Muscle layer of duodenum (tissue), 2 donors: ENCODE data around the gene AFG3L2.
A peak's percentile ranks its signal among the peaks of the same experiment; 100 is the strongest.

Source experiments
- H3K27ac ChIP-seq: one replicate; pipeline ENCODE4 v1.7.0; 2013; ENCODE audit warnings: mild to moderate bottlenecking, low read length
- H3K27me3 ChIP-seq: one replicate; pipeline ENCODE4 v1.7.0; 2013; ENCODE audit warnings: low read depth, mild to moderate bottlenecking, control low read depth, low read length
- H3K36me3 ChIP-seq, 2 donors: one replicate each; pipeline ENCODE4 v1.7.0; 2013; ENCODE audit warnings: low read length in 2 of 2, control low read depth in 1 of 2, mild to moderate bottlenecking in 1 of 2; ENCODE audit not compliant: insufficient read depth in 2 of 2, control insufficient read depth in 1 of 2
- H3K4me1 ChIP-seq, 2 donors: one replicate each; pipeline ENCODE4 v1.7.0; 2013; ENCODE audit warnings: low read length in 2 of 2, mild to moderate bottlenecking in 2 of 2, control low read depth in 1 of 2, moderate library complexity in 1 of 2; ENCODE audit not compliant: insufficient read depth in 2 of 2, control insufficient read depth in 1 of 2
- H3K4me3 ChIP-seq, 2 donors: one replicate each; pipeline ENCODE4 v1.7.0; 2013; ENCODE audit warnings: low read length in 2 of 2, low read depth in 1 of 2, mild to moderate bottlenecking in 1 of 2
- H3K9me3 ChIP-seq, 2 donors: one replicate each; pipeline ENCODE4 v1.7.0; 2013; ENCODE audit warnings: low read length in 2 of 2, control low read depth in 1 of 2, mild to moderate bottlenecking in 1 of 2; ENCODE audit not compliant: control insufficient read depth in 1 of 2
- donor health status: healthy.

The AFG3L2 gene

GRCh38 chr18:12308386-12309100, 68.5 kb downstream of the AFG3L2 start:
- H3K27me3 ChIP-seq: no peaks in the 10 kb centered on the region
- peaks cover 0 to 47% of the 10 kb centered on the region in 2 donors for H3K4me1 ChIP-seq

DNA sequence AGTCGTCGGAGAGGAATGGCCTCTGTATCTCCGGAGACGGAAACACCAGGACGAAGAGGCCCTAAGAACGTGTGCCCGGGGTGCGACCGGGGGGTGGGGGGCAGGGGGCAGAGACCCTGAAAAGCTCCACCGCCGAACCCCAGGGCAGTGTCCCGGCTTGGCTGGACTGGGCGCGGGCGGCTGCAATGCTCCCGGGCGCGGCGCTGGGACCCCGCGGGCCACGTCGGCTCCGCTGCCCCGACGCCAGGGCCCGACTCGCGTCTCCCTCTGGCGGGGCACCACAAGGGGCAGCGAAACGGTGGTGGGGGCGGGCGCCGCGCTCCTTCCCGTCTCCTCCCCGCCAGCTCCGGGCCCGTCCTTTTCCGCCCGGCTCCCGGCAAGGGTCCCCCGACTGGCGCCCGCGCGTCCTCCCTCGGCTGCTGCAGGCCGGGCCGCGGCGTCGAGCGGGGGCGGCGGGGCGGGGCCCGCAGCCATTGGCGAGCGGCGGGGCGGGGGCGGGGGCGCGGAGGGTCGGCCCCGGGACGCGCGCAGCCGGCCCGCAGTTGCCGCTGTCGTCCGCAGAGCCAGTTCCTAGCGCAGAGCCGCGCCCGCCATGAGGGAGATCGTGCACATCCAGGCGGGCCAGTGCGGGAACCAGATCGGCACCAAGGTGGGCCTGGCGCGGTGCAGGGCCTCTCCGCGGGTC, 69.2 kb downstream of the AFG3L2 start, which contains the start of gene TUBB6:
Gene TUBB6 (plus strand): TSS at position 541 of the 685 bp plus-strand sequence. CDS start 52 bp downstream, at position 593.
- Histone ChIP-seq H3K27ac (peak within 1 kb of the TSS; percentile 85), H3K27me3 (no peaks in the 10 kb centered on the region), H3K4me3 (peak within 1 kb of the TSS; percentile 72 to 75), H3K4me1 (peaks cover 0 to 40% of the 10 kb centered on the region in 2 donors), H3K36me3 (peaks cover 6 to 15% of the 10 kb centered on the region in 2 donors), H3K9me3 (peaks cover 0 to 3% of the 10 kb centered on the region in 2 donors)

More at GRCh38 chr18:12308386-12309100, 68.5 kb downstream of the AFG3L2 start:
- Histone ChIP-seq H3K9me3 (peaks cover 0 to 3% of the 10 kb centered on the region in 2 donors), H3K36me3 (peaks cover 6 to 15% of the 10 kb centered on the region in 2 donors), H3K27ac (peak overlapping the region; percentile 81), H3K4me3 (peak overlapping the region; percentile 63 to 72)

- Histone ChIP-seq H3K4me1 (peaks cover 0 to 39% of the 10 kb centered on the region in 2 donors), H3K36me3 (peaks cover 6 to 11% of the 10 kb centered on the region in 2 donors), H3K27me3 (no peaks in the 10 kb centered on the region), H3K9me3 (no peaks in the 10 kb centered on the region), H3K27ac (peak overlapping the region; percentile 85), H3K4me3 (peak overlapping the region; percentile 70 to 75)
Observed at GRCh38 chr18:12306752-12307700, 70.0 kb downstream of the AFG3L2 start.

- peaks cover 0 to 38% of the 10 kb centered on the region in 2 donors for H3K4me1 ChIP-seq
- peaks cover 0 to 1% of the 10 kb centered on the region in 2 donors for H3K36me3 ChIP-seq
- H3K27me3 ChIP-seq: no peaks in the 10 kb centered on the region
- H3K4me3 ChIP-seq: peak overlapping the region; percentile 70 to 75
- no peaks in the 10 kb centered on the region for H3K9me3 ChIP-seq
- no peak overlapping the region for H3K27ac ChIP-seq
Observed at GRCh38 chr18:12305930-12306629, 70.9 kb downstream of the AFG3L2 start.

- H3K27me3 ChIP-seq: no peaks in the 10 kb centered on the region
- H3K4me3 ChIP-seq: no peak overlapping the region
- no peaks in the 10 kb centered on the region for H3K9me3 ChIP-seq
- no peak overlapping the region for H3K27ac ChIP-seq
- H3K36me3 ChIP-seq: no peaks in the 10 kb centered on the region
- H3K4me1 ChIP-seq: peaks cover 0 to 30% of the 10 kb centered on the region in 2 donors
Observed at GRCh38 chr18:12305211-12305610, 71.8 kb downstream of the AFG3L2 start.

DNA sequence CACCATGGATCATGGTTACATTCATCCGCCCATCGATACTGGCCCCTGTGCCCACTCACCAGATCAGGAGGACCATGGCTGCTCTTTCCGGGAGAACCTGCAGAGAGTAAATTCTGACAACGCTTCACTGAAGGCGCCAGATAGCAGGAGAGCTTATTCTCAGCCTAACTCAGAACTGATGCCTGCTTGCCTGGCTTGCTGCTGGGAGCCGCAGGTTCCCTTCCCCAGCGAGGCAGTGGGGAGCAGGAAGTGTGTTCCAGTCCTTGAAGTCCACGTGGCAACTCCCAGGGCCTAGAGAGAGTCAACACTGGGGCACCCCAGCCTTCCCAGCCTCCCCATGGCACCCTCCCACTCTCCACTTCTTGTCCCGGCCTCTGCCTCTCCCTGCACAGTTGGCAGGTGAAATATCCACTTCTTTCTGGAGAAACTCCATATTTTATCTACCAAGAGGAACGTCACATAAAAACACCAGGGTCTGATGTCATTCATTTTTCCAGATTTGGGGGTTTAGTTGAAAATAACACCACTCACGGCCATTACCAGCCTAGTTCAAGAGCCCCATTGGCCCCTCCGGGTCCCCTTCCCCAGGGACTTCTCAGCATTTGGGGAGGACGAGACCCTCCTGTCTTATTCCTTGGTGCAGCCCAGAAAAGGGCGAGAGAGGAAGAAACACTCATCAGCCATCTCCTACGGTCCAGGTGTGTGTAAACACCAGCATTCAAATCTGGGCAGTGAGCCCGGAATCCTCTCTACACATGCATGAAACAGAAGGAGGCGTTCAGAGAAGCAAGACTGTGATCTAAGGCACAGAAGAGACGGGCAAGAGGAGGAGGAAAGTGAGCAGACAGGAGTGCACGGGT, 72.4 kb downstream of the AFG3L2 start:
- H3K4me3 ChIP-seq: no peak overlapping the region
- no peaks in the 10 kb centered on the region for H3K36me3 ChIP-seq
- H3K27ac ChIP-seq: no peak overlapping the region
- no peaks in the 10 kb centered on the region for H3K9me3 ChIP-seq
- no peaks in the 10 kb centered on the region for H3K27me3 ChIP-seq
- H3K4me1 ChIP-seq: peaks cover 0 to 25% of the 10 kb centered on the region in 2 donors

DNA sequence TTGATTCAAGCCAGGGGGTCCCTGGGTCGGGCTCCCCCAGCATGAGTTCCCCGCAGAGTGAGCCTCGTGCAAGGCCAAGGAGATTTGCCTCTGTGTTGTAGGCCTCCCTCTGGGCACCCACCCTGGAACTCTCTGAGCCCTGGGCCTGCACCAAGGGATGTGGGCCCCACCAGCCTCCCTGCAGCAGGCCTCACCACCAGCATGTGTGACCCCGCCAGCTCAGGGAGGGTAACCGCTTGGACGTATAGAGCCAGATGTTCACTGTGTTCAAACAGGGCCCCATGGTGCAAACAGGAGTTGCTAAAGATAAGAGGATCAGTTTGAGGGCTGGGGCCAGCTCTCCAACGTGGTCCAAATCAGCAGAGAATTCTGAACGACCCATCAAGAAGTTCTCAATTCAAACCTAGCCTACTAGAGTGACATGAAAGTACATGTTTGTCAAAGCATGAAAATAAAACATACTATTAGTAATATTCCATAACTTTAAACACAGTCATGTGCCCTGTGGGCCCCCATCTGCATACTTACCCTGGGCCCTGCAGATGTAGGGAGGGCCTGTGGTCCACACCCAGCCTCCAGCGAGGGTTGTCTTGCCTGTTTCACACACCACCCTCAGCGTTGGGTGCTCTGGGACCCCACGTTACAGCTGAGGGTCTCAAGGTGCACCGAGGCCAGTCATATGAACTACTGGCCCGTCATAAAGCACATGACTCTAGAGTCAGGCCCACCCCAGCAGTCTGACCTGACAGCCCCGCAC, 74.5 kb downstream of the AFG3L2 start:
- no peak overlapping the region for H3K4me3 ChIP-seq
- H3K27me3 ChIP-seq: no peaks in the 10 kb centered on the region
- H3K4me1 ChIP-seq: peaks cover 0 to 24% of the 10 kb centered on the region in 2 donors

GRCh38 chr18:12301263-12302005, 75.6 kb downstream of the AFG3L2 start:
- no peaks in the 10 kb centered on the region for H3K9me3 ChIP-seq
- no peaks in the 10 kb centered on the region for H3K36me3 ChIP-seq
- H3K4me1 ChIP-seq: peaks cover 0 to 19% of the 10 kb centered on the region in 2 donors
- H3K4me3 ChIP-seq: no peak overlapping the region
- H3K27ac ChIP-seq: no peak overlapping the region
- no peaks in the 10 kb centered on the region for H3K27me3 ChIP-seq

More for the DNA sequence above, 74.5 kb downstream of the AFG3L2 start:
- Histone ChIP-seq H3K27ac (no peak overlapping the region), H3K36me3 (no peaks in the 10 kb centered on the region), H3K9me3 (no peaks in the 10 kb centered on the region)

- no peaks in the 10 kb centered on the region for H3K9me3 ChIP-seq
- H3K4me1 ChIP-seq: peaks cover 0 to 4% of the 10 kb centered on the region in 2 donors
- no peak overlapping the region for H3K4me3 ChIP-seq
- H3K36me3 ChIP-seq: no peaks in the 10 kb centered on the region
- H3K27me3 ChIP-seq: no peaks in the 10 kb centered on the region
- H3K27ac ChIP-seq: no peak overlapping the region
Observed at GRCh38 chr18:12299862-12300261, 77.2 kb downstream of the AFG3L2 start.
